ENCODE results near the gene CEP78.
A peak's percentile ranks its signal among the peaks of the same experiment; 100 is the strongest.

The CEP78 gene

DNA sequence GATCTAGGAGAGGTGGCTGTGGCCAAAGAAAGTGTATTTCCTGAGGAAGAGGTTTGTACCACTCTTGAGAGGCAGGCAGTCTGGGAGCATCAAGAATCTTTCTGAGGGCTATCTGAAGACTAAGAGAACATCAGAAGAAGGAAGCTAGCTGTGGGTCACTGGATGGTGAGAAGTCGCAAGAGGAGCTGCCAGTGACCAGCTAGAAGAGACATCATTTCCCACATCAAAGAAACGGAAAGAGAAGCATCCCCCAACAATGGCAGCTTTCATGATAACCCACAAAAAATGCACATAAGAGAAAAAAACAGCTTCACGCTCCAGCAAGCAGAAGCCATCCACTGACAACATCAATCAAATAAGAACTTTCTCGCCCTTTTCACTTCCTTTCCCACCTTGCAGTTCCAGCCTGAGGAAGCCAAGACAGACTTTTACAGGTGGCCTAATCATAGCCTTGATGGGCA is 25.0 kb upstream of the CEP78 start:
- Histone ChIP-seq H3K56ac (ENCODE audit: low read length) (peak overlapping the region; percentile 28), H2BK5ac (ENCODE audit: low read length) (no peak overlapping the region), H3K4ac (ENCODE audit: low read depth, low read length) (no peak overlapping the region), H3K9ac (ENCODE audit: low read length) (no peak overlapping the region), H3K4me3 (ENCODE audit: low read length) (no peak overlapping the region), H3K18ac (ENCODE audit: low read length) (no peak overlapping the region), H2BK120ac (ENCODE audit: low read depth, low read length) (no peak overlapping the region), H2BK15ac (replicated peaks; ENCODE audit: low read depth) (no peak overlapping the region), H2AK5ac (ENCODE audit: low read length) (no peak overlapping the region), H3K4me2 (ENCODE audit: low read length) (no peak overlapping the region), H3K27ac (ENCODE audit: low read depth, low read length) (no peak overlapping the region), H3K79me2 (ENCODE audit: control insufficient read depth, insufficient read depth, low read length) (no peaks in the 10 kb centered on the region), H3K4me1 (ENCODE audit: control insufficient read depth, low read depth, low read length) (no peaks in the 10 kb centered on the region), H4K5ac (ENCODE audit: low read length) (no peak overlapping the region), H3K23ac (ENCODE audit: low read length) (no peak overlapping the region), H3K36me3 (ENCODE audit: control insufficient read depth, insufficient read depth, low read length) (no peaks in the 10 kb centered on the region), H3K27me3 (ENCODE audit: insufficient read depth, low read length, poor library complexity) (peaks cover 2% of the 10 kb centered on the region), H4K8ac (ENCODE audit: low read depth, low read length) (no peak overlapping the region), H3K79me1 (ENCODE audit: low read length) (no peaks in the 10 kb centered on the region)
- no peak for DNase-seq
- WGBS (ENCODE audit: extremely low coverage, insufficient coverage, low lambda C conversion rate): no CpG with 5 or more reads among the region's 4 CpGs

DNA sequence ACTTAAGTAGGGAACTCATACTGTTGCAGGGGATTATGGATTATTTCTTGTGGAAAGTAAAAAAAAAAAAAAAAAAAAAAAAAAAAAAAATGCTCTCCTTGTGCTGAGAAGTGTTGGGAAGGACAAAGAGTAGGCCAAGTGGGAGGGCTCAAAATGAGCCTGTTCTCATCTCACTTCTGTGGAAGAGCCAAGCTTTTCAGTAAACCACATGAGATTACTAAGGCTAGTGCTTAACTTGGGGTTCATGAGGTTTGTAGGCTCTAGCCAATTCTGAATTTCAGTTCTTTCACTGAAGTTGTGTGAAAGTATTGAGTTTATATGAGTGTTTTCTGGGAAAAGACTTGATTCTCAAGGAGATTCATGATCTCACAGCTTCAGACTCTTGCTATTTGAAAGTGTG is 23.0 kb upstream of the CEP78 start:
- no peak overlapping the region for H3K18ac ChIP-seq (ENCODE audit: low read length)
- H4K8ac ChIP-seq (ENCODE audit: low read depth, low read length): no peak overlapping the region
- no peak for DNase-seq
- no peaks in the 10 kb centered on the region for H3K79me2 ChIP-seq (ENCODE audit: control insufficient read depth, insufficient read depth, low read length)
- H3K4ac ChIP-seq (ENCODE audit: low read depth, low read length): no peak overlapping the region
- H2BK120ac ChIP-seq (ENCODE audit: low read depth, low read length): no peak overlapping the region
- no peak overlapping the region for H4K5ac ChIP-seq (ENCODE audit: low read length)
- H3K27me3 ChIP-seq (ENCODE audit: insufficient read depth, low read length, poor library complexity): peaks cover 2% of the 10 kb centered on the region
- no peak overlapping the region for H3K9ac ChIP-seq (ENCODE audit: low read length)
- no peak overlapping the region for H2BK5ac ChIP-seq (ENCODE audit: low read length)
- H3K27ac ChIP-seq (ENCODE audit: low read depth, low read length): no peak overlapping the region
- no peaks in the 10 kb centered on the region for H3K79me1 ChIP-seq (ENCODE audit: low read length)
- H3K23ac ChIP-seq (ENCODE audit: low read length): no peak overlapping the region
- no peak overlapping the region for H2AK5ac ChIP-seq (ENCODE audit: low read length)
- no peak overlapping the region for H3K56ac ChIP-seq (ENCODE audit: low read length)
- H3K36me3 ChIP-seq (ENCODE audit: control insufficient read depth, insufficient read depth, low read length): no peaks in the 10 kb centered on the region
- H3K4me3 ChIP-seq (ENCODE audit: low read length): no peak overlapping the region
- no peaks in the 10 kb centered on the region for H3K4me1 ChIP-seq (ENCODE audit: control insufficient read depth, low read depth, low read length)
- no peak overlapping the region for H3K4me2 ChIP-seq (ENCODE audit: low read length)
- no peak overlapping the region for H2BK15ac ChIP-seq (replicated peaks; ENCODE audit: low read depth)

DNA sequence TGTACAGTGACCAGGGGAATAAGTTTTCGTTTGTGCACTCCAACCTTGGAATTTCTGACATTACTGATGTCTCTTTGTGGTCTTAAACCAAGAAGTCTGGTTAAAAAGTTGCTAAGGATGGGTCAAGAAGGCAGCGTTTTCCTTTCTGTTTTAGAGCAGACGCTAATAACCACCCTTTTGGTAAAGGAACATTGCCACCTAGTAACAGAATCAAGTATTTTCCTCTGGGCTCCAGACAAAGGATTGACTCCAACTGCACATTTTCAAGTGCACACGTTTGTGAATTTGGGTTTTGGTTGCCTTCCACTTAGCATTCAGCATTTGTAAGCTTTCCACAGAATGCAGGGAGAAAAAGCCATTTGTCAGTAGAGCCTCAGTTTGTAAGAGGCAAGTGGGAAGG is 22.2 kb upstream of the CEP78 start:
- Histone ChIP-seq H3K36me3 (ENCODE audit: control insufficient read depth, insufficient read depth, low read length) (no peaks in the 10 kb centered on the region), H2BK5ac (ENCODE audit: low read length) (no peak overlapping the region), H3K27ac (ENCODE audit: low read depth, low read length) (no peak overlapping the region), H3K56ac (ENCODE audit: low read length) (no peak overlapping the region), H3K79me1 (ENCODE audit: low read length) (no peaks in the 10 kb centered on the region), H2BK15ac (replicated peaks; ENCODE audit: low read depth) (no peak overlapping the region), H3K23ac (ENCODE audit: low read length) (no peak overlapping the region), H2AK5ac (ENCODE audit: low read length) (no peak overlapping the region), H4K5ac (ENCODE audit: low read length) (no peak overlapping the region), H3K4ac (ENCODE audit: low read depth, low read length) (no peak overlapping the region), H3K79me2 (ENCODE audit: control insufficient read depth, insufficient read depth, low read length) (no peaks in the 10 kb centered on the region), H3K4me3 (ENCODE audit: low read length) (no peak overlapping the region), H3K4me1 (ENCODE audit: control insufficient read depth, low read depth, low read length) (no peaks in the 10 kb centered on the region), H4K8ac (ENCODE audit: low read depth, low read length) (no peak overlapping the region), H3K9ac (ENCODE audit: low read length) (no peak overlapping the region), H2BK120ac (ENCODE audit: low read depth, low read length) (no peak overlapping the region), H3K4me2 (ENCODE audit: low read length) (no peak overlapping the region), H3K18ac (ENCODE audit: low read length) (no peak overlapping the region), H3K27me3 (ENCODE audit: insufficient read depth, low read length, poor library complexity) (peaks cover 2% of the 10 kb centered on the region)
- no CpG with 5 or more reads among the region's 4 CpGs for WGBS (ENCODE audit: extremely low coverage, insufficient coverage, low lambda C conversion rate)
- DNase-seq: no peak

DNA sequence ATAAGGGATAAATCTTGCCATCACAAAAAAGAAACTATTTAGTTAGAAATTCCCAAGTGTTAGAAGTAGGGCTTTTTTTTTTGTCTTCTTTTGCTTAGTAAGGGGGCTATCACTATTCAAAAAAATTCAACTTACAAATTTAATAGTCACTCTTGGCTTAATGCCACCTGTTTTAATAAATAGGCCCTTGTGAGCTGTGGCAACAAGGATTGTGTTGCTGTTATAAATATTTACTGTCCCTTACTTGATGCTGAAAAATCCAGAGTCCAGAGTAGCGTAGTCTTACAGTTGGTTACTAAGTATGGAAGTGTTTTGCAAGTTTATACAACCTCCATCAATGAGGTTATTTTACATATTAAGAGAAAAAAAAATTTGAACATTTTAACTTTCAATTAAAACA is 21.4 kb upstream of the CEP78 start:
- H3K18ac ChIP-seq (ENCODE audit: low read length): no peak overlapping the region
- no CpG with 5 or more reads among the region's 1 CpG for WGBS (ENCODE audit: extremely low coverage, insufficient coverage, low lambda C conversion rate)
- no peak overlapping the region for H4K5ac ChIP-seq (ENCODE audit: low read length)
- no peak overlapping the region for H3K56ac ChIP-seq (ENCODE audit: low read length)
- H4K8ac ChIP-seq (ENCODE audit: low read depth, low read length): no peak overlapping the region
- no peak overlapping the region for H3K9ac ChIP-seq (ENCODE audit: low read length)
- H3K79me1 ChIP-seq (ENCODE audit: low read length): no peaks in the 10 kb centered on the region
- H3K4ac ChIP-seq (ENCODE audit: low read depth, low read length): no peak overlapping the region
- H2BK15ac ChIP-seq (replicated peaks; ENCODE audit: low read depth): no peak overlapping the region
- H3K27ac ChIP-seq (ENCODE audit: low read depth, low read length): no peak overlapping the region
- peaks cover 2% of the 10 kb centered on the region for H3K27me3 ChIP-seq (ENCODE audit: insufficient read depth, low read length, poor library complexity)
- no peak overlapping the region for H2BK5ac ChIP-seq (ENCODE audit: low read length)
- no peaks in the 10 kb centered on the region for H3K79me2 ChIP-seq (ENCODE audit: control insufficient read depth, insufficient read depth, low read length)
- H2BK120ac ChIP-seq (ENCODE audit: low read depth, low read length): no peak overlapping the region
- H3K36me3 ChIP-seq (ENCODE audit: control insufficient read depth, insufficient read depth, low read length): no peaks in the 10 kb centered on the region
- H3K4me3 ChIP-seq (ENCODE audit: low read length): no peak overlapping the region
- H3K4me1 ChIP-seq (ENCODE audit: control insufficient read depth, low read depth, low read length): no peaks in the 10 kb centered on the region
- H3K23ac ChIP-seq (ENCODE audit: low read length): no peak overlapping the region
- H3K4me2 ChIP-seq (ENCODE audit: low read length): no peak overlapping the region
- no peak overlapping the region for H2AK5ac ChIP-seq (ENCODE audit: low read length)
- DNase-seq: no peak

DNA sequence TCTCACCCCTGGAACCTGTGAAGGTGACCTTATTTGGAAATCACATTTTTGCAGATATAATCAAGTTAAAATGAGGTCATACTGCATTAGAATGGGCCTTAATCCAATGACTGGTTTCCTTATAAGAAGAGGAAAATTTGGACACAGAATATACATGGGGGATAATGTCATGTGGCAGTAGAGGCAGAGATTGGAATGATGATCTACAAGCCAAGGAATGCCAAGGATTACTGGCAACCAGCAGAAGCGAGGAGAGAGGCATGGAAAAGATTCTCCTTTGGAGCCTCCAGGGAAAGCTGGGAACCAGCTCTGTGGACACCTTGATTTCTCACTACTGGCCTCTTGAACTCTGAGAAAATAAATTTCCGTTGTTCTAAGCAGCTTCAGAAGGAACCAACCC is 20.2 kb upstream of the CEP78 start:
- Histone ChIP-seq H3K4me1 (ENCODE audit: control insufficient read depth, low read depth, low read length) (no peaks in the 10 kb centered on the region), H3K18ac (ENCODE audit: low read length) (no peak overlapping the region), H3K23ac (ENCODE audit: low read length) (no peak overlapping the region), H4K8ac (ENCODE audit: low read depth, low read length) (no peak overlapping the region), H3K27me3 (ENCODE audit: insufficient read depth, low read length, poor library complexity) (peaks cover 2% of the 10 kb centered on the region), H3K27ac (ENCODE audit: low read depth, low read length) (no peak overlapping the region), H2AK5ac (ENCODE audit: low read length) (no peak overlapping the region), H3K79me2 (ENCODE audit: control insufficient read depth, insufficient read depth, low read length) (no peaks in the 10 kb centered on the region), H2BK5ac (ENCODE audit: low read length) (no peak overlapping the region), H3K4me3 (ENCODE audit: low read length) (no peak overlapping the region), H4K5ac (ENCODE audit: low read length) (no peak overlapping the region), H2BK15ac (replicated peaks; ENCODE audit: low read depth) (no peak overlapping the region), H3K9ac (ENCODE audit: low read length) (no peak overlapping the region), H2BK120ac (ENCODE audit: low read depth, low read length) (no peak overlapping the region), H3K79me1 (ENCODE audit: low read length) (no peaks in the 10 kb centered on the region), H3K4ac (ENCODE audit: low read depth, low read length) (no peak overlapping the region), H3K4me2 (ENCODE audit: low read length) (no peak overlapping the region), H3K36me3 (ENCODE audit: control insufficient read depth, insufficient read depth, low read length) (no peaks in the 10 kb centered on the region), H3K56ac (ENCODE audit: low read length) (no peak overlapping the region)
- WGBS (ENCODE audit: extremely low coverage, insufficient coverage, low lambda C conversion rate): no CpG with 5 or more reads among the region's 2 CpGs
- DNase-seq: peak; percentile 53

DNA sequence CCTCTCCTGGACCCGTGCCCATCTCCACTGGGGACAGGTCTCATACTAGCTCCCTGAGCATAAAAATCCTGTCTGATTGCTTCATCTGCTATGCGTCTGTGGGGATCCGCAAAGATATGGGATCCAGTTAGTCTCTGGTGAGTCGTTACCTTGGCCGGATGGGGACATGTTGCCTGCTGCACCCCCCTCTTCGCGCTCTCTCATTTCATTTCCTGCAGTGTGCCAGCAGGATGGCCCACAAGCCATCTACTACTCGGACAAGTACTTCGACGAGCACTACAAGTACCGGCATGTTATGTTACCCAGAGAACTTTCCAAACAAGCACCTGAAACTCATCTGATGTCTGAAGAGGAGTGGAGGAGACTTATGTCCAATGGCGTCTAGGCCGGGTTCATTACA is 17.0 kb upstream of the CEP78 start:
- DNase-seq: no peak
- Histone ChIP-seq H3K9ac (ENCODE audit: low read length) (no peak overlapping the region), H2BK15ac (replicated peaks; ENCODE audit: low read depth) (no peak overlapping the region), H3K18ac (ENCODE audit: low read length) (no peak overlapping the region), H3K4ac (ENCODE audit: low read depth, low read length) (no peak overlapping the region), H3K27ac (ENCODE audit: low read depth, low read length) (no peak overlapping the region), H3K23ac (ENCODE audit: low read length) (no peak overlapping the region), H2BK5ac (ENCODE audit: low read length) (no peak overlapping the region), H3K36me3 (ENCODE audit: control insufficient read depth, insufficient read depth, low read length) (no peaks in the 10 kb centered on the region), H2BK120ac (ENCODE audit: low read depth, low read length) (no peak overlapping the region), H3K27me3 (ENCODE audit: insufficient read depth, low read length, poor library complexity) (no peaks in the 10 kb centered on the region), H3K4me1 (ENCODE audit: control insufficient read depth, low read depth, low read length) (no peaks in the 10 kb centered on the region), H2AK5ac (ENCODE audit: low read length) (no peak overlapping the region), H4K5ac (ENCODE audit: low read length) (no peak overlapping the region), H3K4me2 (ENCODE audit: low read length) (no peak overlapping the region), H3K79me2 (ENCODE audit: control insufficient read depth, insufficient read depth, low read length) (no peaks in the 10 kb centered on the region), H3K79me1 (ENCODE audit: low read length) (no peaks in the 10 kb centered on the region), H4K8ac (ENCODE audit: low read depth, low read length) (no peak overlapping the region), H3K56ac (ENCODE audit: low read length) (no peak overlapping the region), H3K4me3 (ENCODE audit: low read length) (no peak overlapping the region)
- WGBS (ENCODE audit: extremely low coverage, insufficient coverage, low lambda C conversion rate): no CpG with 5 or more reads among the region's 13 CpGs
